Measurements from ENCODE around the gene ANKRD39.

DNA sequence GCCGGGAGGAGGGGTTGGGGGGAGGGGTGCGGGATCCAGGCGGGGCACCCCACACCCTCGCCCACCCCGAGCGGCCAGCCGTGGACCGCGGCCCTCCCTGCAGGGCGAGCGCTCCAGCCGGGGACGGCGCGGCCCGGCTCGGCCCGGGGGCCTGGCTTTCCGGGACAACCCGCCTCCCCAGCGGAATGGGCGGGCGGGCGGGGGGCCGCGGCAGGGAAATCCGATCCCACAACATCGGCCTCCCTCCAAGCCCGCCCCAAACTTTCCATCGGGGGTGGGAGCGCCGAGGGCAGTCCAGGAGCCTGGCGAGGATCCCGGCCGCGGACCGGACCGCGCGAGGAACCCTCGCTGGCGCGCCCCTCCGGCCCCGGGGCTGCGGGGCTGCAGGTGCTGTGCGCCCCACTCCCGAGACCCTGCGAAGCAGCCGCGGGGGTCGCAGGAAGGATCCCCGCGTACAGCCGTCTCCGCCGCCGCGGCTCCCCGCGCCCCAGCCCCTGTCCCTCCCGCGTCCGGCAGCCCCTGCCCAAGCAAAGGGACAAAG lies 11.5 kb upstream of the ANKRD39 start:
- TF ChIP-seq, protein P1, sequence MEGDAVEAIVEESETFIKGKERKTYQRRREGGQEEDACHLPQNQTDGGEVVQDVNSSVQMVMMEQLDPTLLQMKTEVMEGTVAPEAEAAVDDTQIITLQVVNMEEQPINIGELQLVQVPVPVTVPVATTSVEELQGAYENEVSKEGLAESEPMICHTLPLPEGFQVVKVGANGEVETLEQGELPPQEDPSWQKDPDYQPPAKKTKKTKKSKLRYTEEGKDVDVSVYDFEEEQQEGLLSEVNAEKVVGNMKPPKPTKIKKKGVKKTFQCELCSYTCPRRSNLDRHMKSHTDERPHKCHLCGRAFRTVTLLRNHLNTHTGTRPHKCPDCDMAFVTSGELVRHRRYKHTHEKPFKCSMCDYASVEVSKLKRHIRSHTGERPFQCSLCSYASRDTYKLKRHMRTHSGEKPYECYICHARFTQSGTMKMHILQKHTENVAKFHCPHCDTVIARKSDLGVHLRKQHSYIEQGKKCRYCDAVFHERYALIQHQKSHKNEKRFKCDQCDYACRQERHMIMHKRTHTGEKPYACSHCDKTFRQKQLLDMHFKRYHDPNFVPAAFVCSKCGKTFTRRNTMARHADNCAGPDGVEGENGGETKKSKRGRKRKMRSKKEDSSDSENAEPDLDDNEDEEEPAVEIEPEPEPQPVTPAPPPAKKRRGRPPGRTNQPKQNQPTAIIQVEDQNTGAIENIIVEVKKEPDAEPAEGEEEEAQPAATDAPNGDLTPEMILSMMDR (IDR thresholded peaks at IDR 0.05): peak; percentile 25
- TF ChIP-seq EZH2 (IDR thresholded peaks at IDR 0.05; ENCODE audit: borderline replicate concordance, insufficient read depth, low read depth, low read length, poor library complexity, severe bottlenecking): peak; percentile 84

All from B cell (primary cell).